ENCODE measurements around the gene RAB32.

The RAB32 gene

GRCh38 chr6:146578054-146578453, 34.4 kb downstream of the RAB32 start:
- no peak overlapping the region for H2AFZ ChIP-seq (ENCODE audit: low read depth, low read length, severe bottlenecking)
- no peak overlapping the region for H3K9ac ChIP-seq (ENCODE audit: low read length)
- no peaks in the 10 kb centered on the region for H3K36me3 ChIP-seq (ENCODE audit: low read length)
- H4K20me1 ChIP-seq (ENCODE audit: low read depth, low read length) = no peaks in the 10 kb centered on the region
- no peak overlapping the region for H3K4me3 ChIP-seq (ENCODE audit: insufficient read depth, low read length, poor library complexity, severe bottlenecking)
- H3K9me2 ChIP-seq (replicated peaks; ENCODE audit: insufficient read depth, low read length) = no peaks in the 10 kb centered on the region
- no peak overlapping the region for H3K27ac ChIP-seq (ENCODE audit: low read depth, low read length)
- H3K79me2 ChIP-seq (ENCODE audit: insufficient read depth, low read length) = no peaks in the 10 kb centered on the region
- no peaks in the 10 kb centered on the region for H3K27me3 ChIP-seq (ENCODE audit: low read length)
- H3K4me2 ChIP-seq (ENCODE audit: low read depth, low read length, poor library complexity, severe bottlenecking) = no peak overlapping the region
- H3K9me3 ChIP-seq (ENCODE audit: insufficient read depth, low read length) = no peaks in the 10 kb centered on the region
- H3F3A ChIP-seq (ENCODE audit: insufficient read depth) = no peaks in the 10 kb centered on the region
- TF ChIP-seq CTCF (IDR thresholded peaks at IDR 0.05; ENCODE audit: insufficient read depth, low read length, poor library complexity, severe bottlenecking) = no peak
- no peak for TF ChIP-seq EZH2phosphoT487 (conservative IDR thresholded peaks at IDR 0.05; ENCODE audit: low read length)

GRCh38 chr6:146581968-146582367, 38.3 kb downstream of the RAB32 start:
- no peak for TF ChIP-seq CTCF (IDR thresholded peaks at IDR 0.05; ENCODE audit: insufficient read depth, low read length, poor library complexity, severe bottlenecking)
- TF ChIP-seq EZH2phosphoT487 (conservative IDR thresholded peaks at IDR 0.05; ENCODE audit: low read length) = no peak
- Histone ChIP-seq H3K4me2 (ENCODE audit: low read depth, low read length, poor library complexity, severe bottlenecking) (no peak overlapping the region), H3K79me2 (ENCODE audit: insufficient read depth, low read length) (no peaks in the 10 kb centered on the region), H3K4me3 (ENCODE audit: insufficient read depth, low read length, poor library complexity, severe bottlenecking) (no peak overlapping the region), H3K36me3 (ENCODE audit: low read length) (no peaks in the 10 kb centered on the region), H3K27ac (ENCODE audit: low read depth, low read length) (no peak overlapping the region), H3K9me2 (replicated peaks; ENCODE audit: insufficient read depth, low read length) (no peaks in the 10 kb centered on the region), H3K9me3 (ENCODE audit: insufficient read depth, low read length) (no peaks in the 10 kb centered on the region), H4K20me1 (ENCODE audit: low read depth, low read length) (no peaks in the 10 kb centered on the region), H3K9ac (ENCODE audit: low read length) (no peak overlapping the region), H3F3A (ENCODE audit: insufficient read depth) (no peaks in the 10 kb centered on the region), H3K27me3 (ENCODE audit: low read length) (no peaks in the 10 kb centered on the region), H2AFZ (ENCODE audit: low read depth, low read length, severe bottlenecking) (no peak overlapping the region)

- no peaks in the 10 kb centered on the region for H3F3A ChIP-seq (ENCODE audit: insufficient read depth)
- H3K79me2 ChIP-seq (ENCODE audit: insufficient read depth, low read length) = no peaks in the 10 kb centered on the region
- H3K4me2 ChIP-seq (ENCODE audit: low read depth, low read length, poor library complexity, severe bottlenecking) = no peak overlapping the region
- H2AFZ ChIP-seq (ENCODE audit: low read depth, low read length, severe bottlenecking) = no peak overlapping the region
- H3K9me2 ChIP-seq (replicated peaks; ENCODE audit: insufficient read depth, low read length) = no peaks in the 10 kb centered on the region
- H3K9ac ChIP-seq (ENCODE audit: low read length) = no peak overlapping the region
- no peaks in the 10 kb centered on the region for H3K27me3 ChIP-seq (ENCODE audit: low read length)
- no peak overlapping the region for H3K4me3 ChIP-seq (ENCODE audit: insufficient read depth, low read length, poor library complexity, severe bottlenecking)
- no peaks in the 10 kb centered on the region for H3K36me3 ChIP-seq (ENCODE audit: low read length)
- H3K9me3 ChIP-seq (ENCODE audit: insufficient read depth, low read length) = no peaks in the 10 kb centered on the region
- H3K27ac ChIP-seq (ENCODE audit: low read depth, low read length) = no peak overlapping the region
- no peaks in the 10 kb centered on the region for H4K20me1 ChIP-seq (ENCODE audit: low read depth, low read length)
- TF ChIP-seq EZH2phosphoT487 (conservative IDR thresholded peaks at IDR 0.05; ENCODE audit: low read length) = no peak
- no peak for TF ChIP-seq CTCF (IDR thresholded peaks at IDR 0.05; ENCODE audit: insufficient read depth, low read length, poor library complexity, severe bottlenecking)
Measured at GRCh38 chr6:146582857-146583256, 39.2 kb downstream of the RAB32 start.

All from SU-DHL-6 (cell line).